MM.1S (cell line): ENCODE data around the gene POMGNT2.

Source experiments
- CTCF ChIP-seq: fragments of 300-600 bp; sonication (generic); IDR thresholded peaks from 2 replicates; pipeline ENCODE4 v1.5.1; 2016; ENCODE audit warnings: antibody characterized with exemption, low read length, mixed read lengths
- EZH2 ChIP-seq: fragments of 300-600 bp; sonication (generic); optimal IDR thresholded peaks from 2 replicates; pipeline ENCODE3; 2017; ENCODE audit warnings: low read depth, mild to moderate bottlenecking, antibody characterized with exemption, low read length, mixed read lengths

- TF ChIP-seq CTCF (no peak), EZH2 (no peak)
Measured at GRCh38 chr3:43041517-43041916, 64.4 kb downstream of the POMGNT2 start.
